Activated CD8-positive, alpha-beta memory T cell treated with anti-CD3 and anti-CD28 coated beads for 48 hours (primary cell): Measurements from ENCODE around the gene MAP10.

ENCODE experiments used
- DNase-seq, 3 experiments: peaks; one replicate each; pipeline ENCODE4 v3.0.0-alpha.2; 2020; ENCODE audit warnings: low read depth in 2 of 3, low spot score in 2 of 3

Gene MAP10

DNA sequence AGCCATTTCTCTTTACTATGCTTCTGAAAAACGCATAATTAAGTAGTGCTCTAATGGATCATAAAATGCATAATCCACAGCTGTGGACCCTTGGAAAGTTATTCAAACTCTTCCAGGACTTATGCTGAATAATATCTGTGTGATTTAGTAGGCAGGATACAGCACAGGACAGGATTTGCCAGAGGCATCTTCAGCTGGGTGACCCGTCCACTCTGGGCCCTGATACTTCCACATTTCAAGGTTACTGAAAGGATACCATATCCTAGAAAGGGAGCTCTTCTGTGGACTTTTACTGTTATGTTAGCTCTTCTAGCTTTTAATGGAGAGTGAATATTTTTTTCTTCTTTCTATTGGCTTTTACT lies 49.6 kb downstream of the MAP10 start:
- no peak for DNase-seq

- no peak for DNase-seq
Measured at GRCh38 chr1:232856541-232856940, 51.3 kb downstream of the MAP10 start.
